Lung microvascular endothelial cell (primary cell): ENCODE results near the gene GMPR2. TPM values are rescaled to one million over a fixed set of nuclear protein-coding genes. Genes with fewer than 3 reads are reported as not detected.
"Not testable (repeated sequence)": the region's sequence is repeated elsewhere in the genome, so short reads cannot be mapped to it uniquely, and the experiment has no call there.

Experiments
- DNase-seq, 2 donors: peaks; one replicate each; pipeline versions ENCODE4 v3.0.0 to v3.0.0-alpha.2; 2010; ENCODE audit warnings: low read depth in 2 of 2
- total RNA-seq: library from RNA; depleted of rRNA; stranded (reverse); fragments of >200 nt; gene quantifications from 2 replicates; pipeline ENCODE4 v1.2.1, GENCODE V29; 2014

The GMPR2 gene
- total RNA-seq, 1 donor from 2014 or later: 109 TPM

- DNase-seq: no peak
Observed at GRCh38 chr14:24198814-24199524, 33.8 kb upstream of the GMPR2 start.

- DNase-seq: not testable (repeated sequence)
Observed at GRCh38 chr14:24202538-24202937, 30.2 kb upstream of the GMPR2 start.

- DNase-seq: not testable (repeated sequence)
Observed at GRCh38 chr14:24203249-24203886, 29.4 kb upstream of the GMPR2 start.

- no peak for DNase-seq
Observed at GRCh38 chr14:24204163-24205146, 28.3 kb upstream of the GMPR2 start.

GRCh38 chr14:24206260-24207103 is 26.2 kb upstream of the GMPR2 start:
- DNase-seq: no peak

GRCh38 chr14:24207104-24207551 is 25.6 kb upstream of the GMPR2 start:
- no peak for DNase-seq

- DNase-seq: no peak
Observed at GRCh38 chr14:24207625-24208024, 25.1 kb upstream of the GMPR2 start.

- no peak for DNase-seq
Observed at GRCh38 chr14:24211311-24211710, 21.4 kb upstream of the GMPR2 start.

GRCh38 chr14:24212924-24213865 is 19.5 kb upstream of the GMPR2 start, which contains the start of gene CHMP4A:
Gene CHMP4A, minus strand, starts transcription at chr14:24213488. Its CDS starts 49 bp downstream, at chr14:24213439.
- peak; percentile 98 to 99 for DNase-seq

GRCh38 chr14:24213866-24214662 is 18.7 kb upstream of the GMPR2 start:
- DNase-seq: no peak

- peak; percentile 93 for DNase-seq
Observed at GRCh38 chr14:24215495-24216344, 17.0 kb upstream of the GMPR2 start, which contains the start of gene MDP1. Gene MDP1, minus strand, starts transcription at chr14:24216066. Its CDS starts 111 bp downstream, at chr14:24215955.

- DNase-seq: no peak
Observed at GRCh38 chr14:24216345-24216699, 16.4 kb upstream of the GMPR2 start.

GRCh38 chr14:24216876-24217275 is 15.9 kb upstream of the GMPR2 start:
- DNase-seq: not testable (repeated sequence)

GRCh38 chr14:24219080-24219479 is 13.6 kb upstream of the GMPR2 start:
- DNase-seq: no peak

- no peak for DNase-seq
Observed at GRCh38 chr14:24219521-24219920, 13.2 kb upstream of the GMPR2 start.

- not testable (repeated sequence) for DNase-seq
Observed at GRCh38 chr14:24222987-24223386, 9.7 kb upstream of the GMPR2 start.

- peak; percentile 96 to 98 for DNase-seq
Observed at GRCh38 chr14:24224618-24225071, 8.1 kb upstream of the GMPR2 start.

- DNase-seq: no peak
Observed at GRCh38 chr14:24226473-24226872, 6.3 kb upstream of the GMPR2 start.
